GM19238 (cell line): Measurements from ENCODE around the gene ZNF500.
"Not testable (repeated sequence)": the region's sequence is repeated elsewhere in the genome, so short reads cannot be mapped to it uniquely, and the experiment has no call there.

Source experiments
- DNase-seq: peaks from one replicate; pipeline ENCODE4 v3.0.0; 2011; ENCODE audit warnings: low spot score; ENCODE audit not compliant: insufficient read length

The ZNF500 gene

GRCh38 chr16:4746215-4746614 is 20.7 kb downstream of the ZNF500 start:
- no peak for DNase-seq

- no peak for DNase-seq
Observed at GRCh38 chr16:4745274-4745569, 21.7 kb downstream of the ZNF500 start.

DNA sequence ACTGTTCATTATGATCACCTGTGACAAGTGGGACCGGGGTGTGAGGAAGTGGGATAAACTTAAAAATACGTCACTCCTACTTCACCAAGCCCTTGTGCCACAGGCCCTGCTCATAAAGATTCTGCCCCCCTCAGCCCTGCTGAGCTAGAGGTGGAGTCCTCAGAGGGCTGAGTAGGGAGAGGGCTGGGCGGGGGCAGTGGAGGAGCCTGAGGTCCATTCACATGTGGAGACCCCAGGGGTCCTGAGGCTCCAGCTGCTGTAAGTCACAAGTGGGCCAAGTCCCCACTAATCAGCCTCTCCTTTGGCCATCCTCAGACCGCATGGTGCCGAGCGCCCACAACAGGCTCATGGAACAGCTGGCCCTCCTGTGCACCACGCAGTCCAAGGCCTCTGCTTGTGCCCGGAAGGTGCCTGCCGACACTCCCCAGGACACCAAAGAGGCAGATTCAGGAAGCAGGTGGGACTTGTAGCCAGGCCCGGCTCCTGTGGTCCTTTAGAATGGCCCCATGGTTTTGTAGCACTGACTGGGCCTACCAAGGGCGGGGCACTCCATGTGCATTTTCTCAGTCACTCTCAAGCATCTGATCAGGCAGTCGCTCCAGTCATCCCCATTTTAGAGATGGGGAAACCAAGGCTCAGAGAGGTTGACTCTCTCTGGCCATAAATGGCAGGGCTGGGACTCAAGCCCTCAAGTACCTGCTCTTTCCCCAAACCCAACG is 22.2 kb downstream of the ZNF500 start:
- no peak for DNase-seq

GRCh38 chr16:4743226-4743878 is 23.6 kb downstream of the ZNF500 start:
- no peak for DNase-seq

DNA sequence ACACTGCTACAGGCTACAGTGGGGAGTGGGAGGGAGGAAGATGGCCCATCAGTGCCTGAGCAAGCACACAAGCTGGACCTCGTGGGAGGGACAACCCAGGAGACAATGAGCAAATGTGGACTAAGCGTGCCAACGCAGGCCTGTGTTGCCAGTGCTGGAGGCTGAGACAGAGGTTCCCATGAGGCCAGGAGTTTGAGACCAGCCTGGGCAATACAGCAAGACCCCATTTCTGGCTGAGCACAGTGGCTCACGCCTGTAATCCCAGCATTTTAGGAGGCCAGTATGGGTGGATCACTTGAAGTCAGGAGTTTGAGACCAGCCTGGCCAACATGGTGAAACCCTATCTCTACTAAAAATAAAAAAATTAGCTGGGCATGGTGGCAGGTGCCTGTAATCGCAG is 28.6 kb downstream of the ZNF500 start:
- not testable (repeated sequence) for DNase-seq

GRCh38 chr16:4737545-4737944 is 29.4 kb downstream of the ZNF500 start:
- no peak for DNase-seq

DNA sequence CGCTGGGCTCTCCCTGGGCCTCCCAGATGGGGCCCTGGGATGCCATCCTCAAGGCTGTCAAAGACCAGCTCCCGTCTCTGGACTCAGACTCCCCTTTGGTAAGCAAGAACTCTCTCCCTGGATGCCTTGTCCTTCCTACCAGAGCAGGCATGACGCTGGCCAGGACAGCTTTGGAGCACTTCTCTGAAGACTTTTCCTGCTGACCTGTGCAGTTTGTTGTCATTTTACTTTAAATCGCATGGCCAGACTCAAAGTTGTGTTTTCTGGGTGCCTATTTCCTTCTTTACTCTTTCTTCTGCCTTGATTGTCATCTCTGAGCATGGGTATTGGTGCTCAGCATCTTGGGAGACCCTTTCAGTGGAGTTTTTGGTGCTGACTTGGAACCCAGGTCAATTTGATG is 30.4 kb downstream of the ZNF500 start:
- no peak for DNase-seq

GRCh38 chr16:4734730-4735535 is 32.0 kb downstream of the ZNF500 start:
- peak; percentile 93 for DNase-seq

DNA sequence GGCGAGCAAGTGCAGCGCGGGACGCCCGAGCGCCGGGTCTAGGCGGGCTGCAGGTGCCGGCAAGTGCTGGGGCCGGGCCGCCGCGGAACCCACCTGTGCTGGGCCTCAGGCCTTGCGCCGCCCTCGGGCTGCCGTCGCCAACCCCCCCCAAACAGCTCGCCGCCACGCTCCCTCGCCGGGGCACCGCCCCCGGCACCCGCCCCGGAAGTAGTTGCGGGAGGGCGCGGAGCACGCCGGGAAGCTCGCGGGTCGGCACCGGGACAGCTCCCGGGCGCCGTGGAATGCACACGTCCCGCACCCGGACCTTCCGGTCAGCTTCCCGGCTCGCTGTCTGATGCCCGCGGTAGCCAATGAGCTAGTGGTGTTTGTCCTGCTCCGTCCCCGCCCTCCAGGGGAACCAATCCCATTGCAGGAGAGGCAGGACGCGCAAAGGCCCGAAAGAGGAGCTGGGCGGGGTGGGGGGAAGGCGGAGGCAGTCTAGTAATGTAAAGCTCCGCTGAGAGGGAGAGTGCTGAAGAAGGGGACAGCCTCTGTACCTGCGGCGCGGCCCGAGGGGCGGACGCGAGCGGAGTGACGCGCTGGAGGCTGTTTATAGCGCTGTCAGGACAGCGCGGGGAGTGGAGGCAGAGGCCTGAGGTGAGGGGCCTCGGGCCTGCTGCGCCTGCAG is 32.8 kb downstream of the ZNF500 start, which contains the start of the genes ANKS3 and DNAAF8:
Gene ANKS3 (minus strand): TSS at position 209 of the 667 bp plus-strand sequence. CDS start 4,122 bp downstream, outside the sequence.
Gene DNAAF8 (plus strand): TSS at position 475 of the 667 bp plus-strand sequence. CDS start 1,978 bp downstream, outside the sequence.
- DNase-seq, result peak; percentile 91

DNA sequence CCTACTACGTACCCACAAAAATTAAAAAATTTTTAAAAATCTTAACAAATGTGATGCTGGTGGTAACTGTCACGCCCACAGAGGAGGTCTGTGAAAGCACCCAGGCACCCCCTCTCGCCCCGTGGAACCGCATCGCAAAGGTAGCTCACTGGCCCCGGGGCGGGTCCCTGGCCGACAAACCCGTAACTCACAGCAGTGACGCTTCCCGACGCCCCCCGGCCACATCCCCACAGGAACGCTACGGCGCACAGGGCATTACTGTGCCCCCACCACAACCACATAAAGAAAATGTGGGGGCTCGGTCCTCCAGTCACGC is 33.3 kb downstream of the ZNF500 start:
- DNase-seq, result no peak

GRCh38 chr16:4733211-4733742 is 33.7 kb downstream of the ZNF500 start:
- DNase-seq, result no peak

- DNase-seq, result no peak
Observed at GRCh38 chr16:4729876-4730275, 37.1 kb downstream of the ZNF500 start.

GRCh38 chr16:4728676-4729075 is 38.3 kb downstream of the ZNF500 start:
- DNase-seq, result no peak

- no peak for DNase-seq
Observed at GRCh38 chr16:4726616-4727015, 40.3 kb downstream of the ZNF500 start.

DNA sequence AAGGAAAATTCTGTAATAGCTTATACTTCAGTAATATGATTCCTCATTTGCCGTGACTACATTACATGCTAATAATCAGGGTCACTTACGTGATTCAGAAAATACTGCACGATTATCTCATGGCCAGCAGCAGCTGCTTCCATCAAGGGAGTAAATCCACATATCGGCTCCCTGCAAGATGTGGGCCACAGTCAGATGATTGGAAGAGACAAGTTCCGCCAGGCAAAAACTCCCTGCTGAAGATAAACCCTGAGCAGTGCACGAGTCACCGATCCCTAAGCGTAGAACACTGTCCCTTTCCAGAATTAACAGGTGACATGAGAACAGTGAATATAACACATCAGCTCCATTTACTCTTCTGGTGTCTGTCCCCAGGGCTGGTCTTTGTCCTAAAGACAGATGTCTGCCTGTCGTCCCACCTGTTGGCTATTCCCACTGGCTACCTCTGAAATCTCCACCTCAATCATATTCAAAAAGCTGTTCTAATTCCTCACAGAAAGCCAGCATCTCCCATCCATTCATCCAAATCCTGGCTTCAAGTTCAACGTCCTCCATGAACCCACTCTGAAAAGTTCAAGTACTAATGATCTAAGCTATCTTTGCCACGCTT is 42.2 kb downstream of the ZNF500 start:
- DNase-seq, result no peak

DNA sequence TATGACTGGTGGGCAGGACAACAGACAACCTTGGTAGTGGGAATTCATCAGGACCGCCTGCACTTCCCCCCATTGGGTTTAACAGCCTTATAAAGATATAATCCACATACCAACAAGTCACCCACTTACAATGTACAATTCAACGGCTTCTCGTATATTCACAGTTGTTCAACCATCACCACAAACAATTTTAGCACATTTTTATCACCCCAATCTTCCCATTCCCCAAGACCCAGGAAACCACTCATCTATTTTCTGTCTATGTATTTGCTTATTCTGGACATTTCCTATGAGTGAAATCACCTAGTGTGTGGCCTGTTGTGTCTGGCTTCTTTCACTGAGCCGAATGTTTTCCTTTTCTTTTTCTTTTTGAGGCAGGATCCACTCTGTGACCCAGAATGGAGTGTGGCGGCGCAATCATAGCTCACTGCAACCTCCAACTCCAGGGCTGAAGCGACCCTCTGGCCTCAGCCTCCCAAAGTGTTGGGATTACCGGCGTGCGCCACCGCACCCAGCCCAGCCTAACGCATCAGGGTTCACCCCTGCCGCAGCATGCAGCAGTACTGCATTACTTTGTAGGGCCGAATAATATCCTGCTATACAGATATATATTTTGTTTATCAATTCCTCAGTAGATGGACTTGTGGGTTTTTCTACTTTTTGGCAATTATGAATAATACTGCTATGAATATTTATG is 43.7 kb downstream of the ZNF500 start:
- no peak for DNase-seq

DNA sequence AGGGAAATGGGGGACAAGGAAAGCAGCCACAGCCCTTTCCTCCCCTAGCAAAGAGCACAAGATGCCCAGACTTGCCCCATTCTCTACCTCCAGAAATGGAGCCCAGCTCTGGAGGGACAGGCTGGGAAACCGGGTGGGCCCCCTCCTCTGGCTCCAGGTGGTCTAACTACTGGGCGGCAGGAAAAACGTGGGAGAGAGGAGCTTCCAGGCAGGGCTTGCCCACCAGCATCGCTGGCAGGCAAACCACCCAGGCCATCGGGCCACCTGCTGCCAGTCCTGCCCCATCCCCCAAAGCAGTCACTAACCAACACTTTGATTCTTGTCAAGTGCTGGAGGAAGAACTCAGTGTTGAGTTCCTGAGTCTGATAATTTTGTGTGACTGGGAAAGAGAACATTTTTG is 48.5 kb downstream of the ZNF500 start:
- no peak for DNase-seq

- no peak for DNase-seq
Observed at GRCh38 chr16:4714996-4715395, 52.0 kb downstream of the ZNF500 start.

GRCh38 chr16:4713663-4714501 is 53.1 kb downstream of the ZNF500 start:
- DNase-seq, result no peak

- no peak for DNase-seq
Observed at GRCh38 chr16:4709481-4709880, 57.5 kb downstream of the ZNF500 start.
